HG03457 (cell line): Measurements from ENCODE around the gene MCTP2.
"Not testable (repeated sequence)": the region's sequence is repeated elsewhere in the genome, so short reads cannot be mapped to it uniquely, and the experiment has no call there.

Experiments used
- ATAC-seq: cut with Tn5 transposase; IDR thresholded peaks from one replicate; pipeline ENCODE4 v1.9.1; 2021; ENCODE audit warnings: moderate number of reproducible peaks; ENCODE audit not compliant: unreplicated experiment

The MCTP2 gene

DNA sequence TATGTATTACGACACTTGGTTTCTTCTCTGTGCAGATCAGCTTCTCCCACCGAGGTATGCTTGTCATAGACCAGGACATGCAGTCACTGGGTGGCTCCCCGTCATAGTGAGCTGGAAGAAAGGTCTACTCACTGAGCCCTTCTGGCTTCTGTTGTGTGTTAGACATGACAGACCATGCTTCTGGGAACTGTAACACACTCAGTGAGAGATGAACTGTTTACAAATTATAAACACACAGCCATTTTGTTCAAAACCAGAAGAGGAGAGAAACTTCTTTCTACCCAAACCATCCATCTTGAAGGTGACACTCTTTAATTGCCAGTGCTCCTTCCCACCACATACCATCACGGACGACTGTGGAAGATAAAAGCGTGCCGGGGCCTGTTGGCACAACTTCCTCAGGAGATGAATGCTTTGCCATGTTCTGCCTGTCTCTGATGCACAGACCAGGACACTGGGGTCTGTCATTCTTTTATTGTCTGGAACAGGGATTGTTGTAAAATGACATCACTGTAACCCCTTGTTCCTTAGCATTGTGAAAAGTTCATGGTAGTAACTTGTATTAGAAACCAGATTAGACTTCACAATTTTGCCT lies 214.3 kb downstream of the MCTP2 start:
- no peak for ATAC-seq

DNA sequence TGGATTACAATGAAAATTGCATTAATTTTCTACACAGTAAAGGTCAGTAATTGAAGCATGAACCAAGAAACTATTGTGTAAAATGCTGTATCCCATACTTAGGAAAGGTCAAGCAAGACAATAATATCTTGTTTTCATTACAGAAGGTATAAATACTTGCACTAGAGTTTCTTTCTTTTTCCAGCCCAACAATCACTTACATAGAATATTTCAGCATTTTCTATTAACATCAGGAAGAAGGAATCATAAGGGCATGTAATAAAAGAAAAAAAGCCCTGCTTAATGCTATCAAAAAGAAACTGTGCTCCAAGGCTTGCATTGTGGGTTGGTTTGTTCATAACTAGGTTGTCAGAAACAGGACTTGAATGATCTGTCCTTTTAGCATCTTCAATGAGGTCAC lies 215.1 kb downstream of the MCTP2 start:
- no peak for ATAC-seq

DNA sequence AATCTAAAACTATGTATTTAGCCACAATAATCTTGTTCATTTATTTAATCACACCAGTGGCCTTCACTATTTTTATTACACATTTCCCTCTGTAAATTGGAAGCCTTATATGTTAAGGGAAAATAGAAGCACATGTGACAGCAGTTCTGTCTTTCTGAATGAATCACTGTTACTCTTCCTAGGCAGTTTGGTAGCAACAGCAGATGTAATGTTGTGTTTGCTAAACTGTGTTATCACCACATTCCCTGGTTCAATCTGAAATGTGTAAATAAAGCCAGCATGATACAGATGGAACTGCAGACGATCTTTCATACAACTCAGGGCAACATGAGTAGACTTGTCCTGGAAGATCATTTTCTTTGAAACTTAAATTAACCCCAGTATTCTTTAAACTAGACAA lies 220.1 kb downstream of the MCTP2 start:
- ATAC-seq: no peak

DNA sequence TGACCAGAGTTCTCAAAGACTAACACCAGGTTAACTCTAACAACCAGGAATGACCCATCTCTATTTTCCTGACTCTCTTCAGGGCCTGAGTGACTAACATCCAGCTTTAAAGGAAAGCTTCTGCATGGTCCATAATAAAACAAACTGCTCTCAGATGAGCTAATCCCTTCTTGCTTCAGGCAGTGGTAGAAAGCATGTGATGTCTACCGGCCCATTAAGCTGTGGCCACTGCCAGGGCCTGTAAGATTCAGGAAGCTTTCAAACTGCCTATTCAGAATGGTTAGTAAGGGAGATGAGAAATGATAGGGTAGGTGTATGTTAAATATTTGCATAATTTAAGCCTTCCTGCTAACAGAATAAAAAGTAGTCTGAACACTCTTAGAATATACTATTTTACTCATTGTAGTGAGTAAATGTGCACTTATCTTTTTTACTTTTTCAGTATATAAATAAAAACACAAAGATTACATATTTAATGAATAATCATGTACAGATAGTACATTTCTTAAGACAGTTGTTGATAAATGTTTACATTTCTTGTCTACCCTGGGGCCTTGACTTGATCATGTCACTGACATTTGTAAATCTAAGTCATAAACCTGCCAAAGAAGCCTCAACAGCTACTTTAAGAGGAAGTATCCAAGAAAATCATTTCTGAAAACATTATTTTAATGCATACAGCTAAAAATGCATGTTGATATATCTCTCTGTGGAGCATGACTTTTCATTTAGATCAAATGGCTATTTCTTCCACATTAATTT lies 222.0 kb downstream of the MCTP2 start:
- no peak for ATAC-seq

DNA sequence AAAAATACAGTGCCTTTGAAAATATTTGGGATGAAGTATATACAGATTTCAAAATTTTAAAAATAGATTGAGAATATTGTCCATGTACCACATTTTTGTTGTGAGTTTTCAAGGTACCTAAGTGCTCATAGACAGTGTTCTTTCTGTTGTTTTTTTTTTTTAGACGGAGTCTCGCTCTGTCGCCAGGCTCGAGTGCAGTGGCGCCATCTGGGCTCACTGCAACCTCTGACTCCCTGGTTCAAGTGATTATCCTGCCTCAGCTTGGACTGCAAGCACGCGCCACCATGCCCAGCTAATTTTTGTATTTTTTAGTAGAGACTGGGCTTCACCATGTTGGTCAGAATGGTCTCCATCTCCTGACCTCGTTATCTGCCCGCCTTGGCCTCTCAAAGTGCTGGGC lies 223.9 kb downstream of the MCTP2 start:
- no peak for ATAC-seq

DNA sequence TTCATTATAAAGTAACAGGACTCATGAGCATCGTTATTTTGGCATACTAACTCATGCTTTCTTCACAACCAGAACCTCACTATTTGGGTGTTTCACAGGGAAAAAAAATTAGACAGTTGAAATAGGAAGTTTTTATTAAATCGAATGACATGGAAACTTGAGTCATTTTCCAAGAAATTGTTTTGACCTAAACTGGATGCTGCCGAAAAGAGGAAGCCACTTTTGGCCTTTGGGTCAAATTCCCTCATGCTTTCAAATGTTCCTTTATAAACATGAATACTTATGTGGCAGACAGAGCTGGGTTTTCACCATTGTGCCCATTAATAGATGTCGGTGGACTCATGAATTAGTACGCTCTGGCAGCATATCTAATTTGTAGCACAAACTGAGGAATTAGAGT lies 224.9 kb downstream of the MCTP2 start:
- ATAC-seq: no peak

DNA sequence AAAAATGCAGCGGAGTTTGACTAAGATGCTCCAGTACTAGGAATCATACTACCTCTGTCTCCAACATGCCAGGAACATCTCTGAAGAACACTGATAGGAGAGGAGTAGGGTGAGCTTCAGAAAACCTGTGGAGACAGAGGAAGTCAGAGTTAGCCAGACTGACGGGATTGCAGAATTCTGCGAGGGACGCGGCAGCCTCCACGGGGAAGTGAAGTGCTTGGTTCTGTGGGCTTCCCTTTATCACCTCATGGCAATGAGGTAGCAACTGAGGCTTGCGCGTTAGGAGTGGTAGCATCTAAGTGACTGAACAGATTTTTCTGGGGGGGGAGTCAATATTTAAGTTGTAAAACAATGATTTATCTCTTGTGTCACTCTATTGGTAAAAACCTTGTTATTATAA lies 226.3 kb downstream of the MCTP2 start:
- no peak for ATAC-seq

DNA sequence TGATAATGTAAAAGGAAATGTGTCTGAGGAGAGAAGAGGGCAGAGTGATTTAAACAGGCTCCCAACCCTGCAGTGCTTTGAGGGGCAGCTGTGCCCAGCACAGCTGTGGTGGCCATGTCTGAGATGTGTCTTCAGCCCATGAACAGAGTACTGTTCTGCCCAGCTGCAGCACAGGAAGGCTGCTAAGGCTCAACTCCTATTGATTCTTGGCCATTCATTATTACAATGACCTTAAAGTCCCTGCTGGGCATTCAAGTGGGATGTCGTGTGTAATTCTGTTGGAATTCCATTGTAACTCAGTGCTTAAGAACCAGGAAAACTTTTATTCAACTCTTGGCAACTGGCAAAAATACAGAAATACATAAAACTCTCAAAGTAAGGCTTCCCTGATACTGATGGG lies 229.3 kb downstream of the MCTP2 start:
- ATAC-seq: no peak

DNA sequence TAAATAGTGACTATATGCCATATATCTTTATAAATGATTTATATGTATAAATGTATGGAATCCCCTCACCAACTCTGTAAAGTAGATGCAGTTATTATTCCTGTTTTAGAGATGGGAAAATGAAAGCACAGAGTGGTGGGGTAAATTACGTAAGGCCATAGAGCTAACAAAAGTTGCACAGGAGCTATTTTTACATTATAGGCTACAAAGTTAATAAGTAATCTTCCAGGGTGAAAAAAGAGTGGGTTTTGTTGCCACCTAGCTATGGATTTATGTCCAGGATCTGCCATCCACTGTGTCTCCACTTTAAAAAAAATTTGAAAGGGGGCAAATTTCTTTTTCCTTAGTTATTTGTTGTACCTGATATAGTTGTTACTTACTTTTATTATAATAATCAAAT lies 235.7 kb downstream of the MCTP2 start:
- no peak for ATAC-seq

DNA sequence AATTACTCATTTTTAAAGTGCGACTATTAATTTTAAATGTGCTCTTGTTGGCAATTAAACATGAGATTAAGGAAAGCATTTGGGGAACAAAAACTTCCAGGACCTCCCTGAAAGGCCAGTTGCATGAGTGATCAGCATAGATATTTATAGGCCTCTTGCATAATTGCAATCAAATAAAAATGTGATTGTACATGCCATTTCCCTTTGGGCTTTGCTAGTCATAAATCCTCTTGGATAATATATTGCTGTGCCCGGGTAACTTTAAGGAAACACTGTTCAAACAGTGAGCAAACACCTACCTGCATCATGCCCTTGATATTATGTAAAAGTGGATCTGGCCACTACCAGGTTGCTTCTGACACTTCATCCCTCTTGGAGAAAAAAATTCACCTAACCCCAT lies 239.1 kb downstream of the MCTP2 start:
- ATAC-seq: no peak

DNA sequence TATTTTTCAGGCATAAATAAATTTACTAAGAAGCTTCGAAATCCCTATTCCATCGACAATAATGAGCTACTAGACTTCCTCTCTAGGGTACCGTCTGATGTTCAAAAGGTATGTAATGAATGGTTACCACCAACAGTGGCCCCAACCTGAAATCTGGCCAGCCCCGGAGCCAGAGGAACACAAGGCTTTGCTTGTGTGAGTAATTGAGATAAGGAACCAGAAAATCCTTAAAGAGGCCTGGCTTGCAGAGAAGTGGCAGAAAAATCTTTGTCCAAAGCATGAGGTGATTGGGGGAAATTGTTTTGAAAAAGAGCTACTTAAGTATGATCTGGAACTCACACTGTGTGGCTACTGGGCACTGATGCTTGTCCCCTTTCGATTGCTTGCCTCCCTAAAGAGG lies 245.3 kb downstream of the MCTP2 start:
- no peak for ATAC-seq

DNA sequence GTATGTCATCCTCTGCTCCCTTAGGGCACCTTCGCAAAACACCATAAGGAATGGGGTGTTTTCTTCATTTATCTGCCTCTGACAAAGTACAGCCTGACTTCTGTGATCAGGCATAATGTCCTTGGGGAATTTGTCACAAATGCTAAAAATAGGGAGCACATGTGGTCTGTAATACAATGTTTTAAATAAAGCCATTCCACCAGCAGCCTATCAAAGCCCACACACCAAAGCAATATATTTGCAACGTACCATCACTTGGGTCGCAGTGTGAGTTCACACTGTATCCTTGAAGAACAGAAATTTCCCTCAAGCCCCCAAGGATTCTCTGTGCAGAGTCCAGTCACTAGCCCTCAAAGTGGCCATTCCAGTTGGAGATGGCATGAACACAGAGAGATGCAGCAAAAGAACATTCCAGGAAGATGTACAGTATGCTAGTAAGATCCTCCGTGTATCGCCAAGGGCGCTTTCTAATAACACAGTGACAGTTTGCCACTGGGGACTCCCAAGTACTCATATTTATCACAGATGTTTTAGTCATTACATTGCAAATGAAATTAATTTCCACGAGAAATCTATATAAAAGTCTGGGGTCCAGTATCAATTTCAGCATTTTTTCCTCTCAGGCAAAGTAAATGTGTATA lies 246.7 kb downstream of the MCTP2 start:
- ATAC-seq: no peak

DNA sequence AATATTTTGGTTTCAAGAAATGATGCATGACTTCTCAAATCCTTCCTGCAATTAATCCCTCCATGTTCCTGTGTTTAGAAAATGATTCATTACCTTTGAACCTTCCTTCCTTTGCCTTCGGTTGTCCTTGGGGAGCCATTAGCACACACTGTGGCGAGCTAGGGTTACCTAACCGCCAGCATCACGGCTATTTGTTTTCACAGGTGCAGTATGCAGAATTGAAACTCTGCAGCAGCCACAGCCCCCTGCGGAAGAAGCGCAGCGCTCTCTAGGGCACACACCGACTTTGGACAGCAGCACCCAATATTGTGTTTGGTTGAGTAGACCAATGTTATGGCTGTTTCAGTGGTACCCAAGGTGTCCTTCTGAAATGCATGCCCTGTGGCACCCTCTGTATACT lies 247.4 kb downstream of the MCTP2 start:
- ATAC-seq: no peak

DNA sequence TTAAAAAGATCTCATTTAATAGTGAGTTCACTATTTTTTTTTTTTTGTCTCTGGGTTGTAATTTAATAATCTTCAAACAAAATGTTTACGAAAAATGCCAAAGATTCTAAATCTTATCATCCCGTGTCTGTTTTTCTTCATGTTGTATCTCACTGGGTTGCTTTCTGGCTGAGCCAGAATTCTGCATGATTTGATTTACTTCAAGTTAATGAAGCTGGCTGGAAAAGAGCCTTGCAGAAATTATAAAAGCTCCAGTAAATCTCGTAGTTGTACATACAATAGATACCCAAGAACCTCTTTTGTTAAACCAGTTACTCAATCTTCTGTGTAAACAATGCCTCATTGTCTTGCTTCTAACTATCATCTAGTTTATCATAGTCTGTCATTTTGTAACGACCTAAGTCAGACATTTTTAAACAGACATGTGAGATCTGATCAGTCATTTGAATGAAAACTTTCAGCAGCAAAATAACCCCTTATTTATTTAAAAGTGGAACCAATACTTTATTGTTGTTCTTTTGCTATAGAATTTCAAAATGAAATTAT lies 249.0 kb downstream of the MCTP2 start:
- ATAC-seq: no peak

DNA sequence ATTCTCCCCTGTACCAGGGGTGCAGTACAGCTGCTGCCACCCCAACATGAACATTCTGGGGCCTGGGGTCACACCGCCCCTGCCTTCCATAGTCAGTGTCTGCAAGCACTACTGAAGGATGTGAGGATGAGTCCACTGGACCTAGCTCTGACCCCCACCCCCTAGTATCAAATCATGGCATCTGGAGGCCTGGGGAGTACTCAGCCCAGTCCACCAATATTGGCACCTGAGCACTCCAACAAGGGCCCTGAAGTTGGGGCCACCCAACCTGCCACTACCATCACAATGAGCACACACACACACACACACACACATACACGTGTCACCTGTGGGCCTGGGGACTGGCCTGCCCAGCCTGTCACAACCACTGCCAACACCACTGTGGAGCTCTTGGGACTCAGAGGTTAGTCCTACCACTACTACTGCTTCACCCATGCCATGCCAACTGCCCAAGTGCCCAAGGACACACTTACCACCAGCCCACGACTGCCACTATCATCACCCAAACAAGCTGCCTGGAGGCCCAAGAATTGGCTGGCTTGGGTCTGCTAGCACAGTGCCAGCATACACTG lies 253.9 kb downstream of the MCTP2 start:
- ATAC-seq: no peak

DNA sequence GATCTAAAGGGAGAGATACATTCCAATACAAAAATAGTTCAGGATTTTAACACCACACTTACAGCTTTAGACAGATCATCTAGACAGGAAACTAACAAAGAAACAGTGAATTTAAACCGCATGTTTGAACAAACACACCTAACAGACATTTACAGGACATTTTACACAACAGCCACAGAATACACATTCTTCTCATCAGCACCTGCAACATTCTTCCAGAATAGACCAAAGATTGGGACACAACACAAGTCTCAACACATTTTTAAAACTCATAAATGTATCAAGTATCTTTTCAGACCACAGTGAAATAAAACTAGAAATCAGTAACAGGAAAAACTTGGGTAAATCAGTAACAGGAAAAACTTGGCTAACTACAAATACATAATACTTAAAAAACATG lies 256.3 kb downstream of the MCTP2 start:
- ATAC-seq: no peak

DNA sequence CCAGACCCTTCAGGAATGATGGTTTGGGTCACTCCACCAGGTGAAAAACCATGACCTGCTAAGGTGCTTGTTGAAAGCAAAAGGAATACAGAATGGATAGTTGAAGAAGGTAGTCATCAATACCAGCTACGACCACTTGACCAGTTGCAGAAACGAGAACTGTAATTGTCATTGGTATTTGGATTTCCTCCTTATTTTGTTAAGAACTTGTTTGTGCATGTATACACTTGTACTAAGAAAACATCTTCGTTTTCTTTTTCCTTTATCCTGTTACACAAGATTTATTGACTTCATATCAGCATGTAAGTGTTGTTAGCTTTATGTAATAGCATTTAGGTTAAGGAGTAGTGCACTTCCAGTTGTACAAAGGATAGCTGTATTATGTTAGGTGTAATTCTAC lies 261.8 kb downstream of the MCTP2 start:
- no peak for ATAC-seq

DNA sequence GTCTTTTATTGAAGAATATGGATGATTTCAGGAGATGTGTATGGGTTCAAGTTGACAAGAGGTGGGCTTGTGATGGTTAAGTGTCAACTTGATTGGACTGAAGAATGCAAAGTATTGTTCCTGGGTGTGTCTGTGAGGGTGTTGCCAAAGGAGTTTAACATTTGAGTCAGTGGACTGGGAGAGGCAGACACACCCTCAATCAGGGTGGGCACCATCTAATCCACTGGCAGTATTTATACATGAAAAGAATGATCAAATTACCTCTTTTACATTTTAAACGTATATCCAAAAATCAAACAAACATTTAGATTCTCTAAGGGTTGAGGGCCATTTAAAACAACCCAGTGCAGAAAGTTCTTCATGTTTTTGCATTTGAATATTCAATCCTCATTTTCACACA lies 262.2 kb downstream of the MCTP2 start:
- not testable (repeated sequence) for ATAC-seq

DNA sequence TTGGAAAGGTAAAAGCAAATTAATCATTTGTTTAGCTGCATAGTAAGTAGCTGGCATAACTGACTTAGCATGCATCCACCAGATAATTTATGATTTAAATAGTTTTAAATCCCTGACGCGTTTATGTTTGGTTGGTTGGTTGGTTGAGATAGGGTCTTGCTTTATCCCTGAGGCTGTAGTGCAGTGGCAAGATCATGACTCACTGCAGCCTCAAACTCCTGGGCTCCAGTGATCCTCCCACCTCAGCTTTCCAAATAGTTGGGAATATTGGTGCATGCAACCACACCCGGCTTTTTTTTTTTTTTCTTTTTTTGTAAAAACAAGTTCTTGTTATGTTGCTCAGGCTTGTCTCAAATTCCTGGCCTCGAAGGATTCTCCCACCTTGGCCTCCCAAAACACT lies 263.4 kb downstream of the MCTP2 start:
- no peak for ATAC-seq

DNA sequence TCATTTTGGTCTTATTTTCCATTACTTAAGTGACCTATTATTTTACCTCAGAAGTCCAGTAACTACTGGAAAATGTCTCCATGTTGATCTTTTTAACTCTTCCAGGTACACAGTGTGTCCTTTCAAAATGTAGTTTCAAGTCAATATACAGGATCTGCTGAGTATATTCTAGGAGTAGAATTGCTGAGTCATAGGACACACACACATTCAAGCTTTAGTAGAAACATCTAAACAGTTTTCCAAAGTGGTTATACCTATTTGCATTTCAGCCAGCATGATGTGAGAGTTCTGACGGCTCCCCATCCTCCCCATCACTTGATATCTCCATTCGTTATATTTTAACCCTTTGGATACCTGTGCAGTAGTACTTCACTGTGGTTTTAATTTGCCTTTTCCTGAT lies 271.9 kb downstream of the MCTP2 start:
- no peak for ATAC-seq

DNA sequence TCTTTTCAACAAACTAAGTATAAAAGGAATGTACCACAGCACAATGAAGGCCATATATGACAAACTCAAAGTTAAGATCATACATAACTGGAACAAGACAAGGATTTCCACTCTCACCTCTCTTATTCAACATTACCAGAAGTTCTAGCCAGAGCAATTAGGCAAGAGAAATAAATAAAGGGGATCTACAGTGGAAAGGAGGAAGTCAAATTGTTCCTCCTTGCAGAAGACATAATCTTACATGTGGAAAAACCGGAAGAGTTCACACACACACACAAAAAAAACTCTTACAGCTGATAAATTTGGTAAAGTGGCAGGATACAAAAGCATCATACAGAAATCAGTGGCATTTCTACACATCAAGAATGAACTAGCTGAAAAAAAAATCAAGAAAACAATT lies 277.9 kb downstream of the MCTP2 start:
- no peak for ATAC-seq

DNA sequence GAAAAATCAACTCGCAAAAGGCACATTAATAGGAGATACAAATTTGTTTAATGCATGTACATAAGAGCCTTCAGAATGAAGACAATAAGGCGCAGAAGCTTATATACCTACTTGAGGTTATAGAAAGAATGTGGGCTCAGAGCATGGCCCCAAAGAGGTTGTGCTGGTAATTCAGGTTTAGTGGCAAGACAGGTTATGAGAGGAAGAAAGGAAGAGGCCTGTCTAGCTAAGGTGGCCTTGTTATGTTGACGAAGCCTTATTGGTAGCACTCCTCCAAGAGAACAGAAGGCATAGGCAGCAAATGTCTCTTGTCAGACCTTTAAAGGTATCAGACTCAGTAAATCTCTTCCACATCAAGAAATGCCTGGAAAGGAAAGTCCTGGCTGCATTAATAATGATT lies 290.8 kb downstream of the MCTP2 start:
- ATAC-seq: no peak
